Vein endothelial cell (primary cell): ENCODE results near the gene RPS17. TPM values are rescaled to one million over a fixed set of nuclear protein-coding genes. Genes with fewer than 3 reads are reported as not detected.

ENCODE experiments used
- total RNA-seq: library from RNA; depleted of rRNA; stranded (reverse); fragments of >200 nt; gene quantifications from 2 replicates; pipeline ENCODE4 v1.2.3, GENCODE V29; 2012

The RPS17 gene
- total RNA-seq: 1,443 and 1,483 TPM in 2 replicates

DNA sequence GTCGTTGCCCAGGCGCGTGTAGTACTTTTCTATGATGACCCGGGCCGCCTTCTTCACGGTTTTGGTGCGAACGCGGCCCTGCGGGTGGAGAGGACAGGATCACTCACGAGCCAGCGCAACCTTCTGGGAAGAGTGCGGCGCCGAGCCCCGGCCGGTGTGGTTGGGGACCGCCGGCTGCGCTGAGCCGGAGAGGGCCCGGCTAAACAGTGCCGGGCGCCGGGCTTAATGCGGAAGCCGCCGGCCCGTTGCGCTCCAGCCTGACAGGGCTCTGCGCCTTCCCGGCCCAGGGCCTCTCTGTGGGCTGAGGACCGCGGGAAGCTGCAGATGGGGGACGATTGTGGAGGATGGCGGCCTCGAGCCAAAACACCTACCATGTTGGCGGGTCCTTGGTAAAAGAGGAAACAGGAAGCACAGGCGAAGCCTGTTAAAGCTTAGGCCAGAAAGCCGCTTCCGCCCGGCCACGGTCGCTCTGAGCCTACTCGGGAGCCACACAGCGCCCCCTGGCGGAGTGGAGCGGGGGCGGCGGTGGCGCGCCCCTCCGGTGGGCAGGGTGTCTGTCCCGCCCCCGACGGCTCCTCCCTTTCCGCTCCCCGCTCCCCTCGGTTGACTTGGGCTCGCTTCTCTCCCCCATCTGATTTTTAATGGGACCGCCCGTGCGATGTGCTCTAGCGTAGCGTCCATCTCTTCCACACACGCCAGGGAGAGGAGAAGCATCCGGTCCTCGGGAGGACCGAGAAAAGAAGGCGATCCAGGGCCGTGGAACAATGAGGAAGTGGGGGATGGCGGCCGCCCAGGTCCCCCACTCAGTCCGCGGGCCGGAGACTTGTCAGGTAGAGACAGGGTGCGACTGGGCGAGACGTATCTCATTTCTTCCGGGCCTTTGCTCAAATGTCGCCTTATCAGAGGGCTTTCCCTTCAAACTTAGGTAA lies at the start of gene RPS17:
TSS of gene RPS17 (minus strand) at position 403 of the 929 bp plus-strand sequence. CDS start at position 374, 29 bp downstream.

Other genes with a start within 250 kb of the RPS17 start
- 0.29 and 0.65 TPM in 2 replicates for gene GOLGA6L10, start 191.0 kb downstream of the RPS17 start, total RNA-seq
- 1.2 and 1.3 TPM in 2 replicates for gene GOLGA6L9, start 110.6 kb downstream of the RPS17 start, total RNA-seq
- not detected in 2 replicates for gene CPEB1, start 106.9 kb upstream of the RPS17 start, total RNA-seq
- 0.96 TPM in 1 of 2 replicates, not detected in the other for gene AP3B2, start 169.4 kb upstream of the RPS17 start, total RNA-seq